Measurements from ENCODE around the gene SORL1. TPM values are rescaled to one million over a fixed set of nuclear protein-coding genes. Genes with fewer than 3 reads are reported as not detected.
"Not testable (repeated sequence)": the region's sequence is repeated elsewhere in the genome, so short reads cannot be mapped to it uniquely, and the experiment has no call there.

The SORL1 gene, protein sequence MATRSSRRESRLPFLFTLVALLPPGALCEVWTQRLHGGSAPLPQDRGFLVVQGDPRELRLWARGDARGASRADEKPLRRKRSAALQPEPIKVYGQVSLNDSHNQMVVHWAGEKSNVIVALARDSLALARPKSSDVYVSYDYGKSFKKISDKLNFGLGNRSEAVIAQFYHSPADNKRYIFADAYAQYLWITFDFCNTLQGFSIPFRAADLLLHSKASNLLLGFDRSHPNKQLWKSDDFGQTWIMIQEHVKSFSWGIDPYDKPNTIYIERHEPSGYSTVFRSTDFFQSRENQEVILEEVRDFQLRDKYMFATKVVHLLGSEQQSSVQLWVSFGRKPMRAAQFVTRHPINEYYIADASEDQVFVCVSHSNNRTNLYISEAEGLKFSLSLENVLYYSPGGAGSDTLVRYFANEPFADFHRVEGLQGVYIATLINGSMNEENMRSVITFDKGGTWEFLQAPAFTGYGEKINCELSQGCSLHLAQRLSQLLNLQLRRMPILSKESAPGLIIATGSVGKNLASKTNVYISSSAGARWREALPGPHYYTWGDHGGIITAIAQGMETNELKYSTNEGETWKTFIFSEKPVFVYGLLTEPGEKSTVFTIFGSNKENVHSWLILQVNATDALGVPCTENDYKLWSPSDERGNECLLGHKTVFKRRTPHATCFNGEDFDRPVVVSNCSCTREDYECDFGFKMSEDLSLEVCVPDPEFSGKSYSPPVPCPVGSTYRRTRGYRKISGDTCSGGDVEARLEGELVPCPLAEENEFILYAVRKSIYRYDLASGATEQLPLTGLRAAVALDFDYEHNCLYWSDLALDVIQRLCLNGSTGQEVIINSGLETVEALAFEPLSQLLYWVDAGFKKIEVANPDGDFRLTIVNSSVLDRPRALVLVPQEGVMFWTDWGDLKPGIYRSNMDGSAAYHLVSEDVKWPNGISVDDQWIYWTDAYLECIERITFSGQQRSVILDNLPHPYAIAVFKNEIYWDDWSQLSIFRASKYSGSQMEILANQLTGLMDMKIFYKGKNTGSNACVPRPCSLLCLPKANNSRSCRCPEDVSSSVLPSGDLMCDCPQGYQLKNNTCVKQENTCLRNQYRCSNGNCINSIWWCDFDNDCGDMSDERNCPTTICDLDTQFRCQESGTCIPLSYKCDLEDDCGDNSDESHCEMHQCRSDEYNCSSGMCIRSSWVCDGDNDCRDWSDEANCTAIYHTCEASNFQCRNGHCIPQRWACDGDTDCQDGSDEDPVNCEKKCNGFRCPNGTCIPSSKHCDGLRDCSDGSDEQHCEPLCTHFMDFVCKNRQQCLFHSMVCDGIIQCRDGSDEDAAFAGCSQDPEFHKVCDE (N-terminal part only)
- 7.1 TPM for total RNA-seq
- long read RNA-seq, full-length matches to known transcripts: 2 of 4 reads
- long read RNA-seq, partial matches to known transcripts: 1 of 4 reads
- long read RNA-seq, other reads (novel, unspliced or antisense): 1 of 4 reads

DNA sequence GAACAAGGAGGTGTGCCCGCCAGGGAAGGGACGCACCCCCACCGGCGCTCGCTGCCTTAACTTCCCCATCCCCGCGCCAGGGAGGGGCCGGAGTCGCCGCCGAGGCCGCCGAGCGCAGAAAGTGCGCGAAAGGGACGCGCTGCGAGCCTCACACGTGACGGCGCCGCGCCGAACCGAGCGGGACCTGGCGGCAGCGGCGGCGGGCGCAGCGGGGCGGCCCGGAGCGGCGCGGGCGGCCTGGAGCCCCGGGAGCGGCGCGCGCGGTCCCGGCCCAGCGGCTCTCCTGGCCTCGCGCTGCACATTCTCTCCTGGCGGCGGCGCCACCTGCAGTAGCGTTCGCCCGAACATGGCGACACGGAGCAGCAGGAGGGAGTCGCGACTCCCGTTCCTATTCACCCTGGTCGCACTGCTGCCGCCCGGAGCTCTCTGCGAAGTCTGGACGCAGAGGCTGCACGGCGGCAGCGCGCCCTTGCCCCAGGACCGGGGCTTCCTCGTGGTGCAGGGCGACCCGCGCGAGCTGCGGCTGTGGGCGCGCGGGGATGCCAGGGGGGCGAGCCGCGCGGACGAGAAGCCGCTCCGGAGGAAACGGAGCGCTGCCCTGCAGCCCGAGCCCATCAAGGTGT is at the start of gene SORL1:
Gene SORL1 (plus strand): TSS at position 329 of the 623 bp plus-strand sequence. CDS start 18 bp downstream, at position 347.
- no peaks in the 10 kb centered on the region for H3K36me3 ChIP-seq
- DNase-seq: peak; percentile 72
- peak within 1 kb of the TSS; percentile 33 for H3K27ac ChIP-seq (replicated peaks)
- TF ChIP-seq, protein P1, sequence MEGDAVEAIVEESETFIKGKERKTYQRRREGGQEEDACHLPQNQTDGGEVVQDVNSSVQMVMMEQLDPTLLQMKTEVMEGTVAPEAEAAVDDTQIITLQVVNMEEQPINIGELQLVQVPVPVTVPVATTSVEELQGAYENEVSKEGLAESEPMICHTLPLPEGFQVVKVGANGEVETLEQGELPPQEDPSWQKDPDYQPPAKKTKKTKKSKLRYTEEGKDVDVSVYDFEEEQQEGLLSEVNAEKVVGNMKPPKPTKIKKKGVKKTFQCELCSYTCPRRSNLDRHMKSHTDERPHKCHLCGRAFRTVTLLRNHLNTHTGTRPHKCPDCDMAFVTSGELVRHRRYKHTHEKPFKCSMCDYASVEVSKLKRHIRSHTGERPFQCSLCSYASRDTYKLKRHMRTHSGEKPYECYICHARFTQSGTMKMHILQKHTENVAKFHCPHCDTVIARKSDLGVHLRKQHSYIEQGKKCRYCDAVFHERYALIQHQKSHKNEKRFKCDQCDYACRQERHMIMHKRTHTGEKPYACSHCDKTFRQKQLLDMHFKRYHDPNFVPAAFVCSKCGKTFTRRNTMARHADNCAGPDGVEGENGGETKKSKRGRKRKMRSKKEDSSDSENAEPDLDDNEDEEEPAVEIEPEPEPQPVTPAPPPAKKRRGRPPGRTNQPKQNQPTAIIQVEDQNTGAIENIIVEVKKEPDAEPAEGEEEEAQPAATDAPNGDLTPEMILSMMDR (IDR thresholded peaks at IDR 0.05; ENCODE audit: borderline replicate concordance): peak; percentile 65
- no peaks in the 10 kb centered on the region for H3K9me3 ChIP-seq (replicated peaks)
- peak within 1 kb of the TSS; percentile 81 for H3K4me3 ChIP-seq
- intact Hi-C loops (cut with micrococcal nuclease): no loop called here
- H3K4me1 ChIP-seq: peaks cover 14% of the 10 kb centered on the region
- H3K27me3 ChIP-seq (ENCODE audit: low read depth): peaks cover 44% of the 10 kb centered on the region

DNA sequence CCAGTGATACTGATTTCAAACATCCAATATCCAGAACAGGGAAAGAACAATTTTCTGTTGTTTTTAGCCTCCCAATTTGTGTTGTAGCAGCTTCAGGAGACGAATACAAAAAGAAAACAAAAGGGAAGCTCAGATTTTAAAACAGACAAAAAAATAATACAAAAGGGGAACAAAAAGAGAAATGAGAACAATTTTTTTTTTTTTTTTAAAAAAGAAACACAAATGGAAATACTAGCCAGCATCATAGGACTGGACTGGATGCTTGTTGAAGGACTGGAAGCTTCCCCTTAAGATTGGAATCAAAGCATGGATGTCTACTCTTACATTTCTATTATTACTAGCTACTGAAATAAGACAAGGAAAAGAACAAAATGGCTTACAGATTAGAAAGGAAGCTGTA is 46.5 kb upstream of the SORL1 start:
- Histone ChIP-seq H3K9me3 (replicated peaks) (peaks cover 16% of the 10 kb centered on the region), H3K4me1 (no peaks in the 10 kb centered on the region), H3K27ac (replicated peaks) (no peak overlapping the region), H3K27me3 (ENCODE audit: low read depth) (no peaks in the 10 kb centered on the region), H3K36me3 (no peaks in the 10 kb centered on the region), H3K4me3 (no peak overlapping the region)
- TF ChIP-seq, protein P1 (IDR thresholded peaks at IDR 0.05; ENCODE audit: borderline replicate concordance): no peak
- DNase-seq: no peak
- intact Hi-C loops (cut with micrococcal nuclease): no loop called here

DNA sequence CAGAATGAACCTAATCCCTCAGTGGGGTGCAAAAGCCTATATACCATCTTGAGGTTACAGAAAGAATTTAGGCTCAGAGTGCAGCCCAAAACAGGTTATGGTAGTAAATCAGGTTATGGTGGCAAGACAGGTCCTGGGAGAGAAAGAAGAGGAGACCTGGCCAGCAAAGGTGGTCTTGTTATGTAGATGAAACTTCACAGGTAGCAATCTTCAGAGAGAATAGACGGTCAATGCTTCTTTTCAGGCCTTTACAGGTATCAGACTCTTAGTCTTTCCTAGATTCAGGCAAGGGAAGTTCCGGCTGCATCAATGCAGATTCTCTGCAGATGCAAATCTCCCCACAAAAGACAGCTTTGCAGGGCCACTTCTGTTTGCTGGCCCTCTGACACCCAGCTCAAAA is 45.8 kb upstream of the SORL1 start:
- Histone ChIP-seq H3K4me3 (no peak overlapping the region), H3K36me3 (no peaks in the 10 kb centered on the region), H3K9me3 (replicated peaks) (peaks cover 16% of the 10 kb centered on the region), H3K4me1 (no peaks in the 10 kb centered on the region), H3K27ac (replicated peaks) (no peak overlapping the region), H3K27me3 (ENCODE audit: low read depth) (no peaks in the 10 kb centered on the region)
- DNase-seq: no peak
- TF ChIP-seq, protein P1 (IDR thresholded peaks at IDR 0.05; ENCODE audit: borderline replicate concordance): no peak
- intact Hi-C loops (cut with micrococcal nuclease): no loop called here

DNA sequence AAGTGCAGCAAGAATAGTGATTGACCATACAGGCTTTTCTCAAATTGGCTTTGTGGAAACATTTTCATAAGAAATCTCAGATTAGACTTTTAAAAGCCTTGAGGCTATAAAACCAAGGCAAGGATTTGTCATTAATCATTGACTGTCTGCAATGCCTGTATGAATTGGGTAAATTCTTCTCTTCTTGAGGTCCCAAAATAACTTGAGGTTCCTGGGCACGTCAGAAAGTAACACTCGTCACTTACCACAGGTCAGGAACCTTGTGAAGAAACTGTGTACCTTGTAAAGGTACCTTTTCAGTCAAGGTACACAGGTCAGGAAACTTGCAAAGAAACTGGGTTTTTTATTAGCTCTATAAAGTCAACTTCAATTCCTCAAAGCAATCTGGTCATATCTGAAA is 43.3 kb upstream of the SORL1 start:
- no peaks in the 10 kb centered on the region for H3K27me3 ChIP-seq (ENCODE audit: low read depth)
- DNase-seq: no peak
- no peak overlapping the region for H3K27ac ChIP-seq (replicated peaks)
- peaks cover 6% of the 10 kb centered on the region for H3K9me3 ChIP-seq (replicated peaks)
- no peaks in the 10 kb centered on the region for H3K36me3 ChIP-seq
- intact Hi-C loops (cut with micrococcal nuclease): no loop called here
- TF ChIP-seq, protein P1 (IDR thresholded peaks at IDR 0.05; ENCODE audit: borderline replicate concordance): no peak
- no peak overlapping the region for H3K4me3 ChIP-seq
- peaks cover under 1% of the 10 kb centered on the region for H3K4me1 ChIP-seq

DNA sequence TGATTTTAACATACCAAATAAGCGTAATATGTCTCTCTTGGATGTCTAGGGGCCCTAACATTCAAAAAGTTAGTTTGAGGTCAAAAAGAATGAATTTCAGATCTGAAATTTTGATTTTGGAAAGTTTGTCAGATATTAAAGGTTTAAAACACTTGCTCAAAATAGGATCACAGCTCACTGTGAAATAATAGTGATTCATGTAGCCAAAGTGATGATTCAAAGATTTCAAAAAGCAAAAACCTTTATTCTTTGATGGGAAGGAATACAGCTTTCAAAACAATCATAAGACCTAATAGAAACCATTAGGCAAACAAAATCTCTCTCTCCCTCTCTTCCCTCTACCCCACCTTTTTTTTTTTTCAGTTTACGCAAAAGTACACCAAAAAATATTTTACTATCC is 42.1 kb upstream of the SORL1 start:
- H3K27me3 ChIP-seq (ENCODE audit: low read depth); H3K4me3 ChIP-seq; H3K27ac ChIP-seq (replicated peaks); intact Hi-C loops (cut with micrococcal nuclease); H3K36me3 ChIP-seq; DNase-seq; H3K9me3 ChIP-seq (replicated peaks): not testable (repeated sequence)
- H3K4me1 ChIP-seq: peaks cover 11% of the 10 kb centered on the region

DNA sequence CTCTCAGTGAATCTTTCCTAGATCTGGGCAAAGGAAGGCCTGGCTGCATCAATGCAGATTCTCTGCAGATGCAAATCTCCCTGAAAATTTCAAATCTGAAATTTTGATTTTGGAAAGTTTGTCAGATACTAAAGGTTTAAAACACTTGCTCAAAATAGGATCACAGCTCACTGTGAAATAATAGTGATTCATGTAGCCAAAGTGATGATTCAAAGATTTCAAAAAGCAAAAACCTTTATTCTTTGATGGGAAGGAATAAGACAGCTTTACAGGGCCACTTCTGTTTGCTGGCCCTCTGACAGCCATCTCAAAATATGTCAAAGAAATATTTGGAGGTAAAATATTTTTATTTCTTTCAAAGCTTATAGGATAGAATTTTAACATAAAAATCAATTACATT is 40.8 kb upstream of the SORL1 start:
- H3K4me3 ChIP-seq; H3K36me3 ChIP-seq; intact Hi-C loops (cut with micrococcal nuclease); H3K9me3 ChIP-seq (replicated peaks); DNase-seq; H3K27me3 ChIP-seq (ENCODE audit: low read depth); H3K27ac ChIP-seq (replicated peaks): not testable (repeated sequence)
- peaks cover 18% of the 10 kb centered on the region for H3K4me1 ChIP-seq
